IMR-90 (cell line): ENCODE measurements around the gene CDK6. TPM values are rescaled to one million over a fixed set of nuclear protein-coding genes. Genes with fewer than 3 reads are reported as not detected.

Source experiments
- ATAC-seq: fragments of 200-7000 bp; cut with Tn5 transposase; 2 replicates; pipeline ENCODE4 v1.9.1; 2020; ENCODE audit warnings: low read depth, mild to moderate bottlenecking, moderate library complexity
- BruUV-seq: library from RNA; stranded (reverse); fragments of 400-500 nt; replicated peaks from 2 replicates; lab custom pipeline; 2021; lab: Mats Ljungman, UMichigan
- CTCF ChIA-PET: fragments of 300-600 bp; formaldehyde crosslinking; extraction: SDS; loops from one replicate; lab custom pipeline; 2021; ENCODE audit warnings: antibody characterized with exemption; lab: Yijun Ruan, JAX
- POLR2A ChIA-PET: fragments of 300-600 bp; sonication (Branson Sonifier 250); formaldehyde crosslinking; loops from one replicate; lab custom pipeline; 2022; ENCODE audit warnings: antibody characterized with exemption; ENCODE audit not compliant: unreplicated experiment; lab: Charles Lee
- DNase-seq: peaks from one replicate; pipeline ENCODE4 v3.0.0; 2013
- H2AFZ ChIP-seq: replicated peaks from 2 replicates; pipeline ENCODE3; 2013; ENCODE audit warnings: low read length, mild to moderate bottlenecking; ENCODE audit not compliant: poor library complexity
- H2AK5ac ChIP-seq: 2 replicates; pipeline ENCODE4 v1.6.1; 2013; ENCODE audit warnings: low read depth, low read length, inconsistent platforms
- H2AK9ac ChIP-seq: replicated peaks from 2 replicates; pipeline ENCODE3; 2013; ENCODE audit warnings: mild to moderate bottlenecking, low read depth, low read length, moderate library complexity; ENCODE audit not compliant: poor library complexity
- H2BK120ac ChIP-seq: 2 replicates; pipeline ENCODE4 v1.6.1; 2013; ENCODE audit warnings: low read depth, low read length, inconsistent platforms
- H2BK15ac ChIP-seq: 3 replicates; pipeline ENCODE4 v1.6.1; 2013; ENCODE audit warnings: low read depth, low read length, inconsistent platforms
- H2BK20ac ChIP-seq: 2 replicates; pipeline ENCODE4 v1.6.1; 2013; ENCODE audit warnings: low read depth, mild to moderate bottlenecking, inconsistent platforms, low read length, moderate library complexity
- H2BK5ac ChIP-seq: 2 replicates; pipeline ENCODE4 v1.6.1; 2013; ENCODE audit warnings: mild to moderate bottlenecking, low read depth, low read length, inconsistent platforms; ENCODE audit not compliant: poor library complexity, severe bottlenecking
- H3K14ac ChIP-seq: replicated peaks from 2 replicates; pipeline ENCODE4 v1.6.1; 2013; ENCODE audit warnings: low read depth, low read length, inconsistent platforms
- H3K18ac ChIP-seq: 2 replicates; pipeline ENCODE4 v1.6.1; 2013; ENCODE audit warnings: low read depth, low read length, control low read depth
- H3K23ac ChIP-seq: 2 replicates; pipeline ENCODE4 v1.6.1; 2013; ENCODE audit warnings: low read depth, low read length, inconsistent platforms
- H3K27ac ChIP-seq: 2 replicates; pipeline ENCODE4 v1.5.1; 2013; ENCODE audit warnings: mild to moderate bottlenecking, control low read depth, low read length; ENCODE audit not compliant: insufficient read depth
- H3K27me3 ChIP-seq: 2 replicates; pipeline ENCODE4 v1.6.1; 2013; ENCODE audit warnings: low read length; ENCODE audit not compliant: control insufficient read depth, insufficient read depth
- H3K36me3 ChIP-seq: 2 replicates; pipeline ENCODE4 v1.6.1; 2013; ENCODE audit warnings: low read length, mixed read lengths; ENCODE audit not compliant: control insufficient read depth, insufficient read depth
- H3K4ac ChIP-seq: 2 replicates; pipeline ENCODE4 v1.6.1; 2013; ENCODE audit warnings: low read depth, low read length, inconsistent platforms
- H3K4me1 ChIP-seq: 2 replicates; pipeline ENCODE4 v1.6.1; 2013; ENCODE audit warnings: low read length, mixed read lengths; ENCODE audit not compliant: control insufficient read depth, insufficient read depth
- H3K4me2 ChIP-seq: 2 replicates; pipeline ENCODE4 v1.6.1; 2013; ENCODE audit warnings: low read depth, mild to moderate bottlenecking, control low read depth, low read length, moderate library complexity
- H3K4me3 ChIP-seq: 2 replicates; pipeline ENCODE4 v1.5.1; 2013; ENCODE audit warnings: low read depth, mild to moderate bottlenecking, control low read depth, low read length, moderate library complexity; ENCODE audit not compliant: insufficient read depth
- H3K56ac ChIP-seq: 2 replicates; pipeline ENCODE4 v1.6.1; 2013; ENCODE audit warnings: low read length, inconsistent platforms; ENCODE audit not compliant: insufficient read depth; ENCODE audit errors: extremely low read depth
- H3K79me1 ChIP-seq, 2 experiments: 2 replicates each; pipeline ENCODE4 v1.6.1; 2013; ENCODE audit warnings: low read length in 2 of 2, inconsistent platforms in 1 of 2, low read depth in 1 of 2
- H3K9ac ChIP-seq: 2 replicates; pipeline ENCODE4 v1.6.1; 2013; ENCODE audit warnings: low read depth, low read length, control low read depth
- H3K9me1 ChIP-seq: 2 replicates; pipeline ENCODE4 v1.6.1; 2013; ENCODE audit warnings: low read length, inconsistent platforms; ENCODE audit not compliant: insufficient read depth
- H3K9me3 ChIP-seq: 2 replicates; pipeline ENCODE4 v1.6.1; 2013; ENCODE audit warnings: low read length; ENCODE audit not compliant: control insufficient read depth, insufficient read depth
- H4K20me1 ChIP-seq: 2 replicates; pipeline ENCODE4 v1.6.1; 2013; ENCODE audit warnings: low read length, inconsistent platforms; ENCODE audit not compliant: insufficient read depth
- H4K5ac ChIP-seq: 2 replicates; pipeline ENCODE4 v1.6.1; 2013; ENCODE audit warnings: mild to moderate bottlenecking, low read depth, low read length, control low read depth
- H4K8ac ChIP-seq, 2 experiments: 2 replicates each; pipeline ENCODE4 v1.6.1; 2013; ENCODE audit warnings: low read depth in 2 of 2, low read length in 2 of 2, control low read depth in 1 of 2, inconsistent platforms in 1 of 2
- H4K91ac ChIP-seq: 2 replicates; pipeline ENCODE4 v1.6.1; 2013; ENCODE audit warnings: low read depth, low read length, inconsistent platforms; ENCODE audit not compliant: insufficient read depth
- CEBPB ChIP-seq: IDR thresholded peaks from 2 replicates; pipeline ENCODE4 v1.6.1; 2012; ENCODE audit warnings: low read depth, low read length, improper control_type of control experiment
- FOS ChIP-seq: fragments of 150-350 bp; IDR thresholded peaks from 2 replicates; pipeline ENCODE4 v1.6.1; 2016; ENCODE audit warnings: low read depth, low read length
- MXI1 ChIP-seq: IDR thresholded peaks from 2 replicates; pipeline ENCODE4 v1.6.1; 2012; ENCODE audit warnings: low read depth, mild to moderate bottlenecking, low read length, moderate library complexity, borderline replicate concordance
- RCOR1 ChIP-seq: IDR thresholded peaks from 2 replicates; pipeline ENCODE4 v1.6.1; 2012; ENCODE audit warnings: mild to moderate bottlenecking, low read length, improper control_type of control experiment; ENCODE audit not compliant: insufficient replicate concordance
- WGBS, 2 experiments: methylation state at CpG; one replicate each; pipeline versions ENCODE4 v1.1.5 to v1.1.7; 2013; ENCODE audit warnings: missing lambda C conversion rate in 2 of 2; ENCODE audit not compliant: insufficient read length in 1 of 2; ENCODE audit errors: extremely low coverage in 2 of 2; 5-methylcytosine and 5-hydroxymethylcytosine counted together
- dilution Hi-C: fragments of 300-500 bp; cut with HindIII; formaldehyde crosslinking; loops from one replicate; pipeline ENCODE4 v1.14.3; 2018; ENCODE audit warnings: low sequenced_read_pairs; ENCODE audit not compliant: unreplicated experiment
- in situ Hi-C: fragments of 300-500 bp; cut with MboI; formaldehyde crosslinking; loops from 3 replicates; pipeline ENCODE4 v1.14.3; 2019; ENCODE audit warnings: low sequenced_read_pairs, inconsistent platforms, mixed read lengths
- intact Hi-C: fragments of 100-400 bp; cut with micrococcal nuclease; formaldehyde crosslinking; loops from 2 replicates; pipeline ENCODE4 v1.10.0; 2022
- polyA plus RNA-seq, 3 experiments: library from polyadenylated mRNA; depleted of rRNA; stranded (reverse); fragments of >200 nt; gene quantifications; 2 replicates each; pipeline ENCODE4 v1.2.3, GENCODE V29; 2012; ENCODE audit warnings: low replicate concordance in 1 of 3
- total RNA-seq: library from RNA; depleted of rRNA; stranded (reverse); fragments of >200 nt; gene quantifications from 2 replicates; pipeline ENCODE4 v1.2.3, GENCODE V29; 2012

Gene CDK6
- total and polyA plus RNA-seq, 2 of the 4 experiments (the other 2 are of a cell fraction): 21.5 to 195 TPM

- Histone ChIP-seq H2AK9ac (peak overlapping the region; percentile 0), H2BK20ac (peak overlapping the region; percentile 80), H3K18ac (peak overlapping the region; percentile 67), H3K23ac (peak overlapping the region; percentile 89), H4K20me1 (peaks cover 8% of the 10 kb centered on the region; the same call in 1 of the 2 replicates), H2BK15ac (peak overlapping the region; percentile 39; the same call in 2 of the 3 replicates), H3K27me3 (no peaks in the 10 kb centered on the region), H3K4ac (peak overlapping the region; percentile 85), H3K79me1 (peaks cover 5 to 36% of the 10 kb centered on the region in 2 experiments; a peak in 3 of 4 replicates), H3K4me2 (peak overlapping the region; percentile 79), H3K9me3 (peaks cover 2% of the 10 kb centered on the region; the same call in 1 of the 2 replicates), H3K9me1 (peaks cover 10% of the 10 kb centered on the region), H4K5ac (peak overlapping the region; percentile 26), H4K91ac (peak overlapping the region; percentile 90), H4K8ac (peak overlapping the region; percentile 20 to 84), H3K9ac (peak overlapping the region; percentile 81), H3K14ac (peak overlapping the region; percentile 89), H3K36me3 (peaks cover 3% of the 10 kb centered on the region; the same call in 1 of the 2 replicates), H3K4me3 (peak overlapping the region; percentile 55), H2BK5ac (peak overlapping the region; percentile 93), H2BK120ac (peak overlapping the region; percentile 82), H3K56ac (peak overlapping the region; percentile 94), H3K4me1 (peaks cover 17% of the 10 kb centered on the region), H3K27ac (peak overlapping the region; percentile 88), H2AFZ (peak overlapping the region; percentile 0), H2AK5ac (peak overlapping the region; percentile 63)
- ChIA-PET CTCF (interaction anchor here (0.5 to 1.2 kb wide), 4 partner anchors 74 to 1982 kb away, joined by 3 to 5 read pairs (median 4); no protein-coding TSS in a partner anchor), POLR2A (interaction anchor here (0.6 kb wide), 1 partner anchor 59 kb away, joined by 3 read pairs; no protein-coding TSS in a partner anchor)
- in situ Hi-C loops (loop anchor here (5.0 kb wide), 2 partner anchors 73 to 137 kb away; no protein-coding TSS in a partner anchor), dilution Hi-C loops (no loop called here), intact Hi-C loops (loop anchor here (1.0 to 10.0 kb wide), 7 partner anchors 57 to 319 kb away; no protein-coding TSS in a partner anchor)
- ATAC-seq (peak; percentile 59), DNase-seq (peak; percentile 90)
- 0% methylated on average over 4 of the region's 15 CpGs; no CpG with 5 or more reads in 1 of the 2 experiments for WGBS, 2 experiments
- TF ChIP-seq CEBPB: peak; percentile 91
- TF ChIP-seq RCOR1: no peak
- TF ChIP-seq MXI1: peak; percentile 74; the same call in 1 of the 2 replicates
- TF ChIP-seq FOS: no peak
- TSS peak; percentile 28 for BruUV-seq
Observed at GRCh38 chr7:92695308-92696261, 140.8 kb downstream of the CDK6 start.
